ENCODE measurements around the gene PRKG1.

- TF ChIP-seq CTCF (conservative IDR thresholded peaks at IDR 0.05; ENCODE audit: low read length) (no peak), EZH2phosphoT487 (IDR thresholded peaks at IDR 0.05; ENCODE audit: borderline replicate concordance) (no peak)
These were observed 449.2 kb downstream of the PRKG1 start for GRCh38 chr10:51523440-51523839.

Measured in Loucy (cell line).